ENCODE results near the gene MTMR11. TPM values are rescaled to one million over a fixed set of nuclear protein-coding genes. Genes with fewer than 3 reads are reported as not detected.

Gene MTMR11
- 1 to 10 TPM; 7.2 to 9.4 TPM for total RNA-seq

GRCh38 chr1:149936170-149936991, at the start of gene MTMR11:
TSS of gene MTMR11 (minus strand) at chr1:149936879. CDS start at chr1:149936647, 232 bp downstream.

GRCh38 chr1:149927563-149928400, 8.9 kb downstream of the MTMR11 start, which contains the start of gene SF3B4:
TSS of gene SF3B4 (minus strand) at chr1:149927803. CDS start at chr1:149927759, 44 bp downstream.

GRCh38 chr1:149917571-149918144, 19.0 kb downstream of the MTMR11 start, which contains the start of gene SV2A:
TSS of gene SV2A (minus strand) at chr1:149917844. CDS start at chr1:149913840, 4,004 bp downstream.

GRCh38 chr1:149899460-149900284, 37.0 kb downstream of the MTMR11 start, which contains the start of gene BOLA1:
TSS of gene BOLA1 (plus strand) at chr1:149899568. CDS start at chr1:149900060, 492 bp downstream.

Other genes starting within 250 kb of the MTMR11 start
- gene FCGR1A, start 154.2 kb downstream of the MTMR11 start, total RNA-seq: not detected
- gene BOLA1, start 37.3 kb downstream of the MTMR11 start, total RNA-seq: 10 to 100 TPM; 20.8 to 25.1 TPM
- gene SV2A, start 19.0 kb downstream of the MTMR11 start, total RNA-seq: 10 to 100 TPM; 17.3 to 17.7 TPM
- gene SF3B4, start 9.1 kb downstream of the MTMR11 start, total RNA-seq: 10 to 100 TPM; 79.3 to 80.9 TPM
- 1 to 10 TPM; 8.5 to 9.4 TPM for gene OTUD7B, start 73.8 kb upstream of the MTMR11 start, total RNA-seq
- gene VPS45, start 130.9 kb upstream of the MTMR11 start, total RNA-seq: 10 to 100 TPM; 30.5 to 32.6 TPM
- gene PLEKHO1, start 213.0 kb upstream of the MTMR11 start, total RNA-seq: 10 to 100 TPM; 85.3 to 88.4 TPM